Measurements from ENCODE around the gene CCDC141.

CCDC141 gene

DNA sequence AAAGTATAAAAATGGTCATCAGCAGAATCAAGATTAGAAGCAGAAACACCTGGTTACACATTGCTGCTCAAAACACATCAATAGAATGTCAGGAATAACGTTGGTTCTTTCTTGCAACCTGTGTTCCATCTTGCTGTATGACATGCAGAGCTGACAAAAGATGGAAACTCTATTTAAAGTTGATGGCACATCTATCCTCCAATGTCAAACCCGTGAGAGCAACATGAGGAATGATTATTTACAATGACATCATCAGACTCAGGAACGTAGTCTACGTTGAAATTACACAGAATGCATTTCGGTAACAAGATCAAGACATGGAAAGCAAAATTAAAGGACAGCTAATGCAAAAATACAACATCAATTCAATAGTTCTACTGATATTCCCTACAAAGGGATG lies 216.6 kb downstream of the CCDC141 start:
- DNase-seq (ENCODE audit: low spot score) (no peak), FAIRE-seq (no peak)

DNA sequence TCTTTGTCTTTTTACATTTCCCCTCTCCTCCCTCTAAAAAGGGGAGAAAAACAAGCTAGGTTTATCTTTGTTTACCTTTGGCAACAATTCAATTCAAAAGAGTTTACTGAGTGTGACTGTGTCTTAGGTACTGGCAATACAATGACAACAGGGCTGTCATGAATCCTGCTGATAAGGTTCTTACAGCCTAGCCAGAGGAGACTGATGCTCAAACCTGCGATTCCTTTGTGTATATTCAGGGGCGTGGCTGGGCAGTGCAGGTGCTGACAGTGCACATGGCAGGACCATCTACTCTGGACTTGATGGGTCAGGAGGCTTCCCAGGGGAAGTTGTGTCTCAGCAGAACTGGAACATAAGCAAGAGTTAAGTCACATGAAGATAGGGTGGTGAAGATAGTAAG lies 219.5 kb downstream of the CCDC141 start:
- FAIRE-seq = no peak
- no peak for DNase-seq (ENCODE audit: low spot score)

DNA sequence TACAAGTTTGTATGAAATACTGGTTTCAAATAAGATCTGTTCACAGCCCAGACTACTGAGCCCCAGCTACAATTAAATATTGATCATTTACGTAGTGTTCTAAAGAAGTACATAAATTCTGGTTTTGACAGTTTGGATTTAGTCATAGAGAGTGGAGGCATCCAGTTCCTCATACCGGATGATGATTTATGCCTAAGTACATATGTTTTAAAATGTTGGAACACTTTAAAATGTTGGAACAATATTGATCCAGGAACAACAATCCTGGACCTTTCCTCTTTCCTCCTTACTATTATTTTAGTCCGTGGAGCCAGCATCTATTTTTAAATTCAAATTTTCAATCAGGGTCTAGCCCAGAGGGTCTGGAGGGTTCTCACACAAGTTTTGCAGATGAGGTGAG lies 220.0 kb downstream of the CCDC141 start:
- DNase-seq (ENCODE audit: low spot score) (no peak), FAIRE-seq (no peak)

DNA sequence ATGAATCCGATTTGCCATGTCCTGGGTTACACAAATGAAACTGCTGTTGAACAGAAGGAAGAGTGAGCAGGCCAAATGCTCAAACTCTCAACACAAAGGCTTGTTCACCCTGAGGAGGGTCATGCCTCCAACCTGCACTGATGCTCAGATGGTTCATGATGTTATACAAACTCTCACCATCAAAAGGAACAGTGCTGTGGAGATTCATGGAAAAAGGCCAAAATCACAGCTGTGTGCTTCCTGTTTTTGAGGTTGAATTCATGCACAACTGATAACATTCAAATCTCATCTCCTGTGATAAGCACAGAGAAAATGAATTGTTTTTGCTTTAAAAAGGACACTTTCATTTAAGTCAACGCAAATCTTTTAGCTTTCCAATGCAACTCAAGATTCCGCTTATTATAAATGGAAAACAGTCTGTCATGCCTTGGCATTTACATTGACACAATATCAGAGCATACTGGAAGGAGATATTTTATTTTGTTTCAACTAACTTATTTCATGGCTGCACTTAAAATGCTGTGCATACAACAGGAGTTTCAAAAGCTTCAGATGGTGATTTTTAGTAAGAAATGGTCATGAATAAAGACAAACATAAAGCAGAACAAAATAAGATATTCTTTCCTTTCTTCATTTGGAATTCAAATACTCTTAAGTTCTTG lies 220.5 kb downstream of the CCDC141 start:
- FAIRE-seq (no peak), DNase-seq (ENCODE audit: low spot score) (no peak)

DNA sequence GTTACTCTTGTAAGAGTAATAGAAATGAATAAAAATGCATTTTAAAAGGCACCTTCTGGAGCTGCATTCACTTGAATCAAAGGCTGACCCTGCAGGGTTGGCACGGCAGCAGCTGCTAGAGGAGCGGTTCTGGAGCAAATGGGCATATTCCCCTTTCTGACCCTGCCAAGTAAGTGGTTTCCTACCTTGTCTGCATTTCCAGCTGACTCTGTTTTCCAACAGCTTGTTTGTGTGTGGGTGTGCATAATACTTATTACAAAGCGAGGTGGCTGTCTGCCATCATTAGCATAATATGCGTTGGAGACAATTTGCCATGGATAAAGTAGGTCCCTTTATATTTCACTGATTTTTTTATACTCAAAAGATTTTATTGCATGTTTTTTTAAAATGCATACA lies 221.5 kb downstream of the CCDC141 start:
- FAIRE-seq (no peak), DNase-seq (ENCODE audit: low spot score) (no peak)

DNA sequence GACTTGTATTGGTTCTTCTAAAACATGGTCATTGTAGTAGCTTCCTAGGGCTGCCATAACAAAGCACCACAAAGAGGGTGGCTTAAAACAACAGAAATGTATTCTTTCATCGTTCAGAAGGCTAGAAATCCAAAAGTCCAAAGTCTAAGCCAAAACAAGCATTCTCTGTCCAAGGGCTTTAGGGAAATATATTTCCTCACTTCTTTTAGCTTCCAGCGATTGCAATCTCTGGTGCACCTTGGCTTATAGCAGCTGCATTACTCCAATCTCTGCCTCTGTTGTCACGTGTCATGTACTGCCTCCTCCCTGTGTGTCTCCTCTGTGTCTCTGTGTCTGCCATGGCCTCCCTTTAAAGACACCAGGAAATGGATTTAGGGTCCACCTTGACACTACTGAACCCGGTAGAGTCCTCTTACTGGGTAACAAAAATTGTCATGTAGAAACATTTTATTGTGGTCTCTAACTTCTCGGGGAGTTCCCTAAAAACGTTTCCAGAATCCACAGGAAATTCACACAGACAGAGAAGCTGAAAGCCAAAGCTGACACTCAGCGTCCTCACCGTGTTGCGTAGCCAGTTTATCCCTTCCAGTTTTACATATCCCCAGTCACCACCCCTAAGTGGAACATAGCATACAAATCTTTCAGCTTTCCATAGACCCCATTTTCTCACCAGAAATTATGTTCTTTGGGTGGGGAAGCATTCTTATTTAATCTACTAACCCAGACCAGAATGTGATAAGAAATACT lies 222.0 kb downstream of the CCDC141 start:
- no peak for DNase-seq (ENCODE audit: low spot score)
- FAIRE-seq = no peak

DNA sequence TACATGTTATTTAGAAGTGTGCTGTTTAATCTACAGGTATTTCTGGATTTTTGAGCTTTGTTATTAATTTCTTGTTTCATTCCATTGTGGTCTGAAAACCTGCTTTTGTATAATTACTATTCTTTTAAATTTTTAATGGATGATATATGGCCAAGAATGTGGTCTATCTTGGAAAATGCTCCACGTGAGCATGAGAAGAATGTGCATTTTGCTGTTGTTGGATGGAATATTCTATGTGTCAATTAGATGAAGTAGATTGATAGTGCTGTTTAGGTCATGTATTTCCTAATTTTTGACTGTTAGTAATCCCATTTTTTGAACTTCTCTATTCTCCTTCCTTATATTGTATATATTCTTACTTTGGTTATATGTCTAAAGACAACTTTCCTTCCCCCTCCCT lies 222.8 kb downstream of the CCDC141 start:
- DNase-seq (ENCODE audit: low spot score) = no peak
- FAIRE-seq = no peak

DNA sequence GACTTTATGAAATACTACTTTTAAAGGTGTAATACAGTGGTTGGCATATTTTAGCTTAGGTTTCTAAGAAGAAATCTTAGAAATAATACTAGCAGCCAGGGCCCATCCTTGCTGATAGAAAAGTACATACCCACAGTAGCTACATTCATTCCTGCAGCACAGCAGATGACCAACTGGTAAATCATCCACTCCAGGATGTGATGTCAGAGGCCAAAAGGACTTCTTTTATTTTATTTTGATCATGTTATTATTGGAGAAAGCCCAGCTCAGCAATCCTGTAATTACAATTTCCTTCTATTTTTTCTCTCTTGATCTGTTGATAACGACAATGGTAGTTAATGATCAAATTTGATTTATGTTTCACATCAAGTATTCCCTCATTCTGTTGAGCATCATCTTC lies 224.8 kb downstream of the CCDC141 start:
- no peak for DNase-seq (ENCODE audit: low spot score)
- no peak for FAIRE-seq

DNA sequence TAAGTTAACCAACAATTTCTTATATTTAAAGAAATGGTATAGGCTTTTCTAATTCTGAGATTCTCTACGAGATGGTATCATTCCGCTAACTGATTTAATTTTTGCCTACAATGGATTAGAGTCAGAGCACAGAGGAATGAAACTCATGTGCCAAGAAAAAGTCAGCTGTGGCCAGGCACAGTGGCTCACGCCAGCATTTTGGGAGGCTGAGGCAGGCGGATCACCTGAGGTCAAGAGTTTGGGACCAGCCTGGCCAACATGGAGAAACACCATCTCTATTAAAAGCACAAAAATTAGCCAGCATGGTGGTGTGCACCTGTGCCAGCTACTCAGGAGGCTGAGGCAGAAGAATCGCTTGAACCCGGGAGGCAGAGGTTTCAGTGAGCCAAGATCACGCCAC lies 225.8 kb downstream of the CCDC141 start:
- FAIRE-seq (no peak), DNase-seq (ENCODE audit: low spot score) (no peak)

DNA sequence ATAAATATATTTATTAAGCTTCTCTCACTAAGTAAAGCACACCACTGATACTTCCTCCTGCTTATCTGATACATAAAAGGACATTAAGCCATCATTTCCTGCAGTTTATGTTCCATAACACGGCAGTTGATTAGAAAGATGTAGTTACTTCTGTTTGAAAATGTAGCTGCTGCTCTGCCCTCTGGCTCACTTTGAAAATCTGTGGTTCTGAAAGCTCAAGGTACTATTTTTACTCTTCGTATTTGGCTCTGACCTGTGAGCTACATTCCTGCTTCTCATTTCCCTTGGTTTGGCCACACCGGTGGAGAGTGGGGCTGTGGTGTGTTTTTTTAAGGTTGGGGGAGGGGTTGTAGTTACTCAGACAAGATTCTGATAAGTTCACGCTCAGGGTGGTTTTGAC lies 229.9 kb downstream of the CCDC141 start:
- no peak for DNase-seq (ENCODE audit: low spot score)
- no peak for FAIRE-seq

DNA sequence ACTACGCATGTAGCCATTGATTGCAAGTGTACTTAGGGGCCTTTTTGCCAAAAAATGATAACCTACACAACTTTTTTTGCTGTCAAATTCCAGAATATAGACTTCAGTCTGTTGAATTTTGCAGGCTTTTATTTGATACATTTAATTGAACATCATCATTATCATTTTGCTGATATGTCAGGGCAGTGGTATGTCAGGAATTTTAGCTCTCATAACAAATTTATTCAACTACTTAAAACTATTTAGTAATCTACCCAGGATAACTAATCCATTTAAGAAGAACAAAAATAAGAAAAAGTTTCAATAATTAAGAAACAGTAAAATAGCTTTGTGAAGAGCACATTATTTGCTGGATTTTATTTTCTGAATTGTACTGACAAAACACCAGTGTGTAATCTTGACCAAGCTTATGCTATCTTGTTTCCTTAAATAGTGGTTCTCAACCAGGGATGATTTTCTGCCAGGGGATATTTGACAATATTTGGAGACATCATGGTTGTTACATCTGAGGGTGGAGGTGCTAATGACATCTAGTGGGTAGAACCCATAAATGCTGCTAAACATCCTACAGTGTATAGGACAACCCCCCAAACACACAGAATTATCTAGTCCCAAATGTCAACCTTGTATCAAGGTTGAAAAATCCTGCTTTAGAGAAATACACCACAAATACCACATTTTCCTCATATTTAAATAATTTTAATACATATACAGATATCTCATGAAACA lies 230.6 kb downstream of the CCDC141 start:
- DNase-seq (ENCODE audit: low spot score) = no peak
- no peak for FAIRE-seq

DNA sequence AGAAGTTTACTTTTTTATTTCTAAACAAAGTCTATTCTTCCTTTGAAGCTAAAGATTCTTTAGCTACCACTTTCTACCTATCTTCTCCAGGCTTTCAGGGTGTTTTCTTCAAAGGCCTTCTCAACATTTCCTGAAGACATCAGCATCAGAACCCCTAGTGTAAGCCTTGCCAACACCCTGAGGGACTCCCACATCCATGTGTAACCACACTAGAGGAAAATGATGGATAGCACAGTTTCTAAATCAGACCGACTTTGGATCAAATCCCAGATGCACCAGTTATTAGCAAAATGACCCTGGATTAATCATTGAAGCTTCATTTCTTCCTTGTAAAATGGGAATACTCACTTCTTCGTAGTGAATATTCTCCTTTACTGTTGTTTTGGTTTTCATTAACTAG lies 238.0 kb downstream of the CCDC141 start:
- FAIRE-seq (no peak), DNase-seq (ENCODE audit: low spot score) (no peak)

DNA sequence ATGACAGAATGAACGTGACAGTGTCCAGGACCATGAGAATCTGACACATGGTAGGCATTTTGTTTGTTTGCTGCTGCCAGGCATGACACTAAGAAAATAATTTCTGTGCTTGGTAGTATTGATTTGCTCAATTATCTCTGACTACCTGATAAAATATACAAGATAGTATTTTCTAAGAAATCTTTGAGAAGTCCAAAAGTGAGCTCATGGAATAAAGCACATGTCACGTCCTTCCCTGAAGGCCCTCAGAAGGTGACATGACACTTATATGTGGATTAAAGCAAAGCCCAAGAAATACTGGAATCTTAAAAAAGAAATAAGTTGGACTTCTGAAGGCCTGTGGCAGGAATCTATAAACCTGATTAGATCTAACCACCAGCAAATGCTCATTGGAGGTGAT lies 238.9 kb downstream of the CCDC141 start:
- DNase-seq (ENCODE audit: low spot score) (no peak), FAIRE-seq (no peak)

DNA sequence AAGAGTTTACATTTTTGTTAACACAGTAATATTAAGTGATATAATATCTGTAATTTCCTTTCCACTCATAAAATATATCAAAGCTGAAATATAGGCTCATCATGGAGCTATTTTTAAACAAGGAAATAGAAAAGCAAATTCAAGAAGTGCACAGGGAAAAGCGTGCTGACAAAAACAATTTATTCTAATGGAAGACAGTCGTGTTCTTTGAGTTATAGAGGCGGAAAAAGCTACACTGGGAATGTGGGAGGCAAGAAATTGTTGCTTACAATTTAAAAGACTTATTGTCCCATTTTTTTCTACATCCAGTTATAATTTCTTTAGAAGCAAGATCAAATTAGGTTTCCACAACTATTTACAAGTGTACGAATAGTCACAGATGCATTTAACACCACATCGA lies 239.5 kb downstream of the CCDC141 start:
- FAIRE-seq = no peak

DNA sequence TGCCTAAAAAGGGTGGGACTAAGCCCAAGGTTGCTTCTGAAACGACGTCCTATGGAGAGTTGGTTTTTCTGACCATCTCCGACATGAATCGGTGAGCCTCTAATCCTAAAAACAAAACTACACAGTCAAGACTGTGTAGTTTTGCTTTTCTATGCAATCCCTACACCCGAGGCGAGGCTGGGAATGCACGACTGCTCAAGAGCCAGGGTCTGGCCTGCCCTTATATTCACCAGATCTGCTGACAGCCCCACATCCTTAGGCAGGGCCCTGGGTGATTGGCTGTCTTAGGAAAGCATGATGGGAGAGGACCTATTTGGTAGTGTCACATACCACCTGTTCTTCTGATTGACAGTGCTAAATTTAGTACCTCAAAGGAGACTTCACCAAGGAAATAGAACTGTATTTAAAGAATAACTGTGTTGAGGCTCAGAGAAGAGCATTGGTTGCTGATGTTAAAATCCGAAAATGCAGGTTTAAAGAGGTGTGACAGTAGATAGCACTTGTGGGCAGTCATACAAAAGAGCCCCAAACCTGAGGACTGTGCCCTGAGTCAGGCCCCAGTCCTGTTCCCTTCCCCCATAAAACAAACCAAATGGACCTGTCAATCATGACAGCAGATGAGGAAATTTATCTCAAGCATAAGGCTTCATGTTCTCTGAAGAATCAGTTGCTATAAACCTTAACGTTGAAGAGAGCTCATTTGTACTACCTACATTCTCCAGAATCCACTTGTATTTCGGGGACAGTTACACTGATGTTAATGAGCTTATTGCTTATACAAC lies 242.5 kb downstream of the CCDC141 start, which contains the start of gene TTN:
Gene TTN (minus strand): TSS at position 197 of the 782 bp plus-strand sequence. CDS start 2,781 bp downstream, outside the sequence.
- no peak for FAIRE-seq
- no peak for DNase-seq (ENCODE audit: low spot score)

More for the DNA sequence above, 239.5 kb downstream of the CCDC141 start:
- no peak for DNase-seq (ENCODE audit: low spot score)

DNA sequence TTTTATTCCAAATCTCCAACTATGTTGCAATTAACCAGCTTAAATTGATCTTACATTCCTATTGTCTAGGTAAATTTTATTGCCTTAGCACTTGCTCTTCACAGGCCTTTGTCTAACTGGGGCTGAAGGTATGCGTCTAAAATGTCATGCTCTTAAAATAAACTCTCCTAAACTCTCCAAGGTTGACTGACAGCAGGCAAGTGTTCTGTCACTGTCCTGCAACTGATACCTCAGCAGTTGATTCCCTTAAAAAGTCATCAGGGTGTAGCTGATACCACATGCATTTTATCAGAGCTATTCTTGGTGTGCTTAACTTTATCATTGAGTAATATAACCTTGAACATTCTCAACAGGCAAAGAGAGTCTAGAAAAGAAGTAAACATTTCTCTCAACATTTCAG lies 243.4 kb downstream of the CCDC141 start:
- DNase-seq (ENCODE audit: low spot score) (no peak), FAIRE-seq (no peak)

DNA sequence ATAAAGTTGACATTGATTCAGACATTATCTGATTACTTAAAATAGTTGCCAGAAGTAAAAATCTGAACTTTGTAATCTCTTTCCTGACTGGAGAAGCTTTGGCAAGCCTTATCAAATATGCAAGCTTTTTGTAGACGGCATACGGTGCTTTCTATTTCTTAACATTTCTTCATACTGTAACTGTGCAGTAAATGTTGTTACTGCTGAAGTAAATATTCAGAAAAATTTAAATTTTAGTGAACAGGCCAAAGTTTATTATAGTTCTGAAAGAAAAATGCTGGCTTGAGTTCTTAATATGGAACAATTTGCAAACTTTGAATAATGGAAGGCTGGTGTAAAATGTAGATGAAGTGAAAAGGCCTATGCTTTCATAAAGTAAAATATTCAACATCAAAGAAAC lies 244.5 kb downstream of the CCDC141 start:
- DNase-seq (ENCODE audit: low spot score) (no peak), FAIRE-seq (no peak)

DNA sequence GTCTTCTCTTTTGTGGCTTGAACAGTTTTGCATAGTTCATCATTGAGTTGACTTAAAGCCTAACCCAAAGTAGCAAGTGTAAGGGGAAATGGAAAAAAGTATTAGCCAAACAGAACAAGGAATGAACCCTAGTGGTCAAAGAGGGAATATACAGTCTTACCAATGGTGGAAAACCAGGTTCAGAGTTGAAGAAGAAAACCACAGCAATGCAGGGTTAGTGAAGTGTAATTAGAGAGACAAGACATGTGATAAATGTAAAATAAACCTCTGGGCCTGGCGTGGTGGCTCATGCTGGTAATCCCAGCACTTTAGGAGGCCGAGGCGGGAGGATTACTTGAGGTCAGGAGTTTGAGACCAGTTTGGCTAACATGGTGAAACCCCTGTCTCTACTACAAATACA lies 245.1 kb downstream of the CCDC141 start:
- DNase-seq (ENCODE audit: low spot score) = peak; percentile 36
- FAIRE-seq = peak; percentile 23

DNA sequence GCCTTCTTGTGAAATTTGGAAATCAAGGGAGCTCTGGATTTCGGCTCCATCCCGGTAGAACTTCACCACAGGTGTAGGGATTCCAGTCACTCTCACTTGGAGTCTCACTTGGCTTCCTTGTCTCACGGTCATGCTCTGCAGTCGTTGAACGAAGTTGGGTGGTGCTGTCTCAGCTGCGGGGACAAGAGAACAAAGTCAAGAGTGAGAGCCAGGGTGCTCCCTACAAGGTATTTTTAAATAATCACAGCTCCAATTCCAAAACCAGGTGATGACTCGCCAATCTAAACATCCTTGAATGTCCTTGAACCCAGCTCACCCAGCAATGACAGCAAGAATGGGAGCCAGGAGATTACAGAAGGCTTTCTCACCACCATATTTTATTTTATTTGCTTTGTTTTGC lies 249.4 kb downstream of the CCDC141 start:
- DNase-seq (ENCODE audit: low spot score) (no peak), FAIRE-seq (no peak)

DNA sequence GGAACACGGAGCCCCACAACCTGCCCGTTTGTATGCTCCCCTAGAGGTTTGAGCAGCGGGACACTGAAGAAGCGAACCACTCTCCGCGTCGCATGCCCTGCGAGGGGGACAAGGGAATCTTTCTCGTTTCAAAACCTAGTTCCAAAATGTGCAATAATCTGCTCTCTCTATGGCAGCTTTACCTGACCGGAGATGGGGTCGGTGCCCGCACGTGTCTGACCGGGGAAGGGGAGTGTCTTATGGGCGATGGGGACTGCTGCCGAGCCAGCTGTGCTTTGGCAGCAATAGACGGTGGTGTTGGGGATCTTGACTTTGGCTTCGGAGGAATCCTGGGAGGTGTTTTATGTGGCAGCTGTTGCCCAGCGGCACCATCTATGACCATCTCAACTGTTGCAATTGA lies 250.6 kb downstream of the CCDC141 start:
- FAIRE-seq (no peak), DNase-seq (ENCODE audit: low spot score) (no peak)

DNA sequence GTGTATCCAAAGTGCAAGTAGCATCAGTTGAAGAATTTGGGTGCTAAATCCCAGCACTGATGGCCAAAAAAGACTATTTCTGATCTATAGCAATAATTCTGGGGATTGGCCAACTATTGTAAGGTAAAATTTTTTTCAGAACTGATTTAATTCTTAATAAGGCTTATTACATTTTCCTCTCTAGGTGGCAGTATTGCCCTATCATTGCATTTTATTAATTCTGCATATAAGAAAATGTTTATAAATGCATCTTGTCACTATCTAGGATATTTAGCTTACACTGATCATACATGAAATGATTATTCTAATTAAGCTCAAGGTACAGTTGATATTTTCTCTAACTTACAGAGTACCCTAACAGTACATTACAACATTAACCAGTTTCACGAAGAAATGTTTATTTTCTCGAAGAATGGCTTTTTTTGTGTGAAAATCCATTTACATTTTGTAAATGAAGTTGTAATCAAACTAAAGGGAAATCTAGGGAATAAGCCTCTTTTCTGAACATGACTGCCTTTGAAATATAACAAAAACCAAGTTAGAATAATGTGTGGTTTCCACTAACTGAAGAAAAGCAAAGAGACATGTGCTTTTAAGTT lies 253.8 kb downstream of the CCDC141 start:
- peak; percentile 30 for DNase-seq (ENCODE audit: low spot score)
- FAIRE-seq = peak; percentile 58
